Stimulated activated CD8-positive, alpha-beta memory T cell treated with anti-CD3 and anti-CD28 coated beads, Interleukin-15, amount 100 ng/mL, for 48 hours (primary cell): Measurements from ENCODE around the gene TMEM87A.
A peak's percentile ranks its signal among the peaks of the same experiment; 100 is the strongest.
"Not testable (repeated sequence)": the region's sequence is repeated elsewhere in the genome, so short reads cannot be mapped to it uniquely, and the experiment has no call there.

Source experiments
- DNase-seq, 2 donors: peaks; one replicate each; pipeline ENCODE4 v3.0.0-alpha.2; 2020; ENCODE audit warnings: low read depth in 2 of 2

TMEM87A gene

DNA sequence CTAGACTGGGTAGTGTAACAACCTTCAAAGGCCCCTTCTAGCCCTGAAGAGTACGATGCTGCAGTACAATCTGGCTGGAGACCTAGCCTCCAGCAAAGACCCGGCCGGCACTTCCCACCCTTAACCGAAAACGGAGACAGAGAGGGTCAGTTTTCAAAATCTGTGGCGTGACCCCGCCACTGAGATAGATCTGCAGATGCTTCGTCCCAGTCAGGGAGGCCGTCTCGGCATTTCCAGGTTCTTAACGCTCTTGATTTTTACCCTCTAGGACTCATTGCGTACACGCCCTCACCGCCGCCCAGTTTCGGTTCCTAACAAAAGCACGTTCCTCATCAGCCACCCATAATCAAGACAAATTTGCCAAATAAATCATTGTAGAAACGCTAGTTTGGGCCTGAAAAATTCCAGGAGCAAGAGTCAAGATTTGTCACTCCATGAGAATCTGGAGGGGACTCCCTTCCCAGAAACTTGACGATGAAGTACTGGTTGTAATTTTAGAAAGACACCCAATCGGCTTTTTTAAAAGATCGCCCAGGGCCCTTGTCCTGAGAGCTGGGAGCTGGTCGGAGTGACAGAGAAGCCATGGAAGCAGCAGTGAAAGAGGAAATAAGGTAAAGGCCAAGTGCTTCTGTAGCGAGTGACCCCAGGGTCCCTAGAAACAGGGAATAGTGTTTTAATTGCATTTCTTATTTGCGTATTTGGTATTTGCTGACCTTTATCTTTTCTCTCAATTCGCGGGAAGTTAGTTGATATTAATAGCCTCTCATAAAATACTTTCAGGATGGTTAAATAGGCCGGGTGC, 868 bp upstream of the TMEM87A start:
- DNase-seq: peak; percentile 36 to 43

DNA sequence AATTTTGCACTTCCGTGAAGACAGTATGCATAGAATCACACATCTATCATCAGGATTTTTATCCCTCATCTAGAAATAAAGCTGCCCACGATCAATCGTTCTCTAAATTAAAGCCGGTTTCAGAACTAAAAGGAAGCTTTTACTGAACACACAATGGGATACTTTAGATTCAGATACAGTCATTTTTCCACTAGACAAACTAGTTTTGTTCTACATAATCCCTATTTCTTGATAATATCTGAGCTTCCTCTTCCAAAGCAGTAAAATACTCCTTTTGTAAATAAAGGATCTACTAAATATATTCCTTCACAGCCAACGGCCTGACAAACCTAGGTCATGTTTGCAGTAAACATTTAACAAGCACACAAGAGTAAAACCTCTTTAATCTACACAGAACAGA, 2.2 kb downstream of the TMEM87A start:
- no peak for DNase-seq

DNA sequence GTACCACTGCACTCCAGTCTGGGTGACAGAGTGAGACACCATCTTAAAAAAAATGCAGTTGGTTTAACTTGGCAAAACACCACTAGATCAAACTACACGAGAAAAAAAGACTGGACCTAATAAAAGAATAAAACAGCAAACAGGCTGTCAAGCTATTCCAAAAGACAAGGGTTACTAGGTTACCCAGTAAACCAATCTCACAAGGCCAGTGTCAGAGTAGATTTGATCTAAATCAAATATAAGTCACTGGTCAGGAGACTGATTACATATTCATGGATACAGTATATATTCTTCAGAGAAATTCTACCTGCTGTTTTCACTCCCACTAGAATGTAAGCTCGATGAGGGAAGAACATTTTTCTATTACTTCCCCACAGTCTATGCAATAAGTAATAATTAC, 2.7 kb downstream of the TMEM87A start:
- no peak for DNase-seq

DNA sequence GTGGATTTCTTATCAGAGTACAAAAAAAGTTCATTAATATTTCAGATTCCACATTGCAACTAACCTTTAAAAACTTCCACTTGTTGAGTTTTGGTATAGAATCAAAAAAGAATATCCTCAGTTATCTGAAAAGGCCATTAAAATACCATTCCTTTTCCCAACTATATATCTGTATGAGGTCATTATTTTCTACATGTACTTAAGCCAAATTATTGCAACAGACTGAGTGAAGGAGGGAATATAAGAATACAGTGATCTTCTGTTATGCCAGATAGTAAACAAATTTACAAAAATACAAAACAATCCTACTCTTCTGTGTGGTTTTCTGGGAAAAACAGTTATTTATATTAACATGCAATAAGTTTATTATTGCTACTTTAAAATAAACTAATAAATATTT, 5.9 kb downstream of the TMEM87A start:
- no peak for DNase-seq

GRCh38 chr15:42264795-42265194, 8.4 kb downstream of the TMEM87A start:
- no peak for DNase-seq

DNA sequence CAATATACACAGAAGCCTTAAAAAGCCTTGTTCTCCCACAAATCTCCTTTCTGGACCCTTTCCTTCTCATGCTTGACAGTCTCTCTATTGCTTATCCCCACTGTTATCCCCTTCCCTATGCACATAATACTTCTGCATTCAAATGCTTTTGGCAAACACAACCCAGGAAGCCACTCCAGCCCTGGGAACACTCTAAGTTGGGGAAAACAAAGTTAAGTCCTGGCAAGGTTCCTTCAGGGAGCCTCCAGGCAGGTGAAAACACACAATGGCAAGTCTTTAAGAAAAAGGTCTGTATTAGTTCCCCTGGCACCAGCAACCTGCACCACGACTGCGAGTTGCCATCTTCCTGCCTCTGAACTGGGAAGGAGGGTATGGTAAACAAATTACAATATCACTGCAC, 19.9 kb downstream of the TMEM87A start:
- DNase-seq: no peak

GRCh38 chr15:42240823-42241222, 32.4 kb downstream of the TMEM87A start:
- DNase-seq: no peak

DNA sequence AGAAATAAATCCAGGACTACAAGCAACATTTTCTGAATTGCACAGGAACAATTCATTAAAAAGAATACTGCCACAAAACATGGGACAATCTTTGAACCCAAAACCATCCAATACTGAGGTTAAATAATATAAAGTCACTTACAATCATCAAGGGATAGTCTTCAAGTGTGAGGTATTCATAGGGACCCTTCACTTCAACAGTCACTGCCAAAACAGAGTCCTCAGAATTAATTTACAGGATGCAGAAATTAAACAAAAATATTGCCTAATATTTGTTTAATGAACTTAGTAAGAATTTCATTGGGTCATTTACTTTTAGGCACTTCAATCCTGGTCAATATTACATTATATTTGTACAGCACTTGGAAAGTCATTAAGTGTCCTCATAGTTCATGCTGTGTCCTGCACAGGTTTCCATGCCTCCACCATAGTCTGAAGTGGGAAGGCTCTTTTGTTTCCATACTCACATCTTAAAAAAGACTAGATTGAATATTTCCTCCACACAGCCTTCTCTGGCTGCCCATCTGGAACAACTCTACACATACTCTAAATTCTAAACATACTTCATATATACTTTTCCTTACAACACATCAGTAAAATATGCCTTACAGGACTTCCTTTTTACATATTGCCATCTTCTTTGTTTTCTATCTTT, 33.6 kb downstream of the TMEM87A start:
- no peak for DNase-seq

GRCh38 chr15:42233107-42233506, 40.1 kb downstream of the TMEM87A start:
- no peak for DNase-seq

DNA sequence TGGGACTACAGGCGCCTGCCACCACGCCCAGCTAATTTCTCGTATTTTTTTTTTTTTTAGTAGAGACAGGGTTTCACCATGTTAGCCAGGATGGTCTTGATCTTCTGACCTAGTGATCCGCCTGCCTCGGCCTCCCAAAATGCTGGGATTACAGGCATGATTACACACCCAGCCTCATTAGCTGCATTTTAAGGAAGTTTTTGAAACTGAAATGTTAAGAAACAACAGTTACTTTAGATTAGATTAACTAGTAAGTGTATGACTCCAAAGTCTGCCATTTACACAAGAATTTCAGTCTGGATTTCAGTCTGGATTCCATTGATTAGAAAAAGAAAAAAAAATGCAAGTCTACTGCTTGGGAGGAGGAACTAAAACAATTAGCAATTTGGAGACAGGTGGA, 40.6 kb downstream of the TMEM87A start:
- no peak for DNase-seq

- DNase-seq: no peak
Observed at GRCh38 chr15:42231088-42231487, 42.1 kb downstream of the TMEM87A start.

- DNase-seq: not testable (repeated sequence)
Observed at GRCh38 chr15:42228981-42229380, 44.3 kb downstream of the TMEM87A start.

DNA sequence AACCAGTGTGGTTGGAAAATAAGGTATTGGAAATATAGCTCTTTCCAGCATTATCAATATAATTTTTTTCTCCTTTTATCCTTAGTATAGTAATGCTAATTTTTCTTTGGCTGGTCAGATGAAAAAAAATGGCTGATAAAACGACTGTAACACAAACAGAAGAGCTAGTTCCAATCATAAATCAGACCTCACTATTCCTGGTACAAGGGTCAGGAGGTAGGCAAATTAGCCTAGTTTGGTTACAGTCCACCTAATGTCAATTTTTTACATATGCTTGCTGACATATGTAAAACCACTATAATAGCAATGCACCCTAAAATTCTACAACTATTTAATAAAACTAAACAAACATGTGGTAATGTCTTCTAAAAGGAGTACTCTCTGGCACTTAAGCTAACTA, 45.2 kb downstream of the TMEM87A start:
- no peak for DNase-seq

GRCh38 chr15:42226648-42227047, 46.6 kb downstream of the TMEM87A start:
- no peak for DNase-seq

- no peak for DNase-seq
Observed at GRCh38 chr15:42220216-42220615, 53.0 kb downstream of the TMEM87A start.

DNA sequence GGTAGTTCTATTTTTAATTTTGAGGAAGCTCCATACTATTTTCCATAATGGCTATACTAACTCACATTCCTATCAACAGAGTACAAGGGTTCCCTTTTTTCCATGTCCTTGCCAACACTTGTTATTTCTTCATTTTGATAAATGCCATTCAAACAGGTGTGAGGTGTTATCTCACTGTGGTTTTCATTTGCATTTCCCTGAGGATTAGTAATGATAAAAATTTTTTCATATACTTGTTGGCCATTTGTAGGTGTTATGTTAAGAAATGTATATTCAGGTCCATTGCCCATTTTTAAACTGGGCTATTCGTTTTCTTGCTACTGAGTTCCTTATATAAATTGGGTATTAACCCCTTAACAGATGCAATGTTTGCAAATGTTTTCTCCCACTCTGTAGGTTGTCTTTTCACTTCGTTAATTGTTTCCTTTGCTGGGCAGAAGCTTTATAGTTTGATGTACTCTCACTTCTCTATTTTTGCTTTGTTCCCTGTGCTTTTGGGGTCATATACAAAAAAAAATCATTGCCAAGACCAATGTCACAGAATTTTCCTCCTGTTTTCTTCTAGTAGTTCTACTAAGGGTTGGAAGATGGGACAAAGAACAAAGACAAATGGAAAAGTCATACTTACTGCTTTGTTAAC, 54.2 kb downstream of the TMEM87A start:
- DNase-seq: no peak

DNA sequence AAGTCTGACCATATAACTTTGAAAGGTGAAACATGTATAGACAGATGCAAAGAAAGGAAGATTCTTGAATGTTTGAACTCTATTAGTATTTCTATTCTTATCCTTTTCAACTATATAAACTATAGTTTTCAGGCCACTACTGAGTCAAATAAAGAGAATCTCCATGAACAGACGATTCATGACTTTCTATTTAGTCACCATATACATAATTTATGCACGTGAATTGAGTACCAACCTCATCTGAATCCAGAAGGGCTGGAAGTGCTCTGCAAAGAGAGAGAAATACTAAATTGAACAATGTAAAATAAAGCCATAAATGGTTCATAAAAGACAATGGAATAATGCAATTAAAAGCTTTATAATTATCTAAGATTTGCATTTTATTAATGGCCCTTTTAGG, 55.7 kb downstream of the TMEM87A start:
- no peak for DNase-seq

DNA sequence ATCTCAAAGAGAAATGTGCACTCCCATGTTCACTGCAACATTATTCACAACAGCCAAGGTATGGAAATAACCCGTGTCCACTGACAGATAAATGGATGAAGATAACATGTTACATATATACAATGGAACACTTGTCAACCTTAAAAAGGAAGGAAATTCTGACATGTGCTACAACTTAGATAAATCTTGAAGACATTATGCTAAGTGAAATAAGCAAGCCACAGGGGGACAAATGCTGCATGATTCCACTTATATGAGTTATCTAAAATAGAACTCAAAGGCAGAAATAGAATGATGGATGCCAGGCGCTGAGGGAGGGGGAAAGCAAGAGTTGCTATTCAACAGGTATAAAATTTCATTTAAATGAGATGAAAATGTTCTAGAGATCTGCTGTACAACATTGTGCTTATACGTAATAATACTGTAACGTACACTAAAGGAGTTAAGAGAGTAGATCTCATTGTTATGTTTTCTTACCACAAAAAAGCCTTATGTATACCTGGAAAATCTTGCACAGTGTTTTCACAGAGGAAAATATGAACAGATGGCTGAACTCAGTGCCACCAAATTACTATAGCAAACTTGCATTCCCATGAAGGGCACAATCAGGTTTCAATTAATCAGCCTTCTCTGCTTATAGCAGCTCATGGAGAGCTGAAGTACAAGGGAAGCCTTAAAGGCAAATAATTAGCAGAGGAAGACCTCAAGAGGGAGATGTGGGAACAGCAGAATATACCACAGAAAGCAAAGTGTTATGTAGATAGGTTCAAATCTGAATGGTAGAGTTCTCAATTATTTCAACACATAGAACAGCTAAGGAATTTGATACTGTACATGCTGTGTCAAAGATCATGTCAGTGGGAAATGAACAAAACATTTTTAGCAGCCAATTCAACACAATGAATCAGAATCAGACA, 57.1 kb downstream of the TMEM87A start:
- DNase-seq: no peak

DNA sequence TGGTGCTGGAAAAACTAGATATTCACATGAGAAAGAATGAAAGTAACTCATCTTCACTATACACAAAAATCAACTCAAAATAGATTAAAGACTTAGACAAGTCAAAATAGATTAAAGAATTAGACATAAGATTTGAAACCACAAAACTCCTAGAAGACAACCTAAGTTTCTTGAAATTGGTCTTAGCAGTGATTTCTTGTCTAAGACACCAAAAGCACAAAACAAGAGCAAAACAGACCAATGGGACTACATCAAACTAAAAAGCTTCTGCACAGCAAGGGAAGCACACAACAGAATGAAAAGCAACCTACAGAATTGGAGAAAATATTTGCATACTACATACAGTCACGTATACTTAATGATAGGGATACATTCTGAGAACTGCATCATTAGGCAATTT, 58.6 kb downstream of the TMEM87A start:
- DNase-seq: no peak

- no peak for DNase-seq
Observed at GRCh38 chr15:42213511-42213910, 59.7 kb downstream of the TMEM87A start.

DNA sequence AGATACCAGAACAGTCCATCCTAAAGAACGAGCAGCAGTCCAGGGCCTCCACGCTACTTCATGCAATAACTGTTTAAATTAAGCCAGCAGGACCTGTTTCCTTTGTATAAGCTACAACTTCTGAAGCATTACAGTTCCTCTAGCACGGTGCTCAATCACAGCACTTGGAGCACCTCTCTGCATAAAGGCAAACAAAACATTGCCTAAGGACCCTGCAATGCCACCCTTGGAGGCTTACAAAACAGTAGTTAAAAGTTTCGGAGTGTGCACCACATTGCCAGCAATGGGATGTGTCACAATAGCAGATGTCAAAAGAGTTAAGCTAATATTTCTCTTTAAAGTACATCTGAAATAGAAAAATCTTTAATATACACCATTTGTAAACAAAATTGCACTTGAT, 62.5 kb downstream of the TMEM87A start:
- DNase-seq: no peak
